Erythroblast (primary cell): ENCODE results near the gene VIPR2.

Source experiments
- GATA1 ChIP-seq: IDR thresholded peaks from 2 replicates; pipeline ENCODE4 v1.6.1; 2011; ENCODE audit warnings: low read depth, mild to moderate bottlenecking, control low read depth, low read length, moderate library complexity
- POLR2A ChIP-seq: IDR thresholded peaks from 2 replicates; pipeline ENCODE4 v1.6.1; 2011; ENCODE audit warnings: mild to moderate bottlenecking, low read length

DNA sequence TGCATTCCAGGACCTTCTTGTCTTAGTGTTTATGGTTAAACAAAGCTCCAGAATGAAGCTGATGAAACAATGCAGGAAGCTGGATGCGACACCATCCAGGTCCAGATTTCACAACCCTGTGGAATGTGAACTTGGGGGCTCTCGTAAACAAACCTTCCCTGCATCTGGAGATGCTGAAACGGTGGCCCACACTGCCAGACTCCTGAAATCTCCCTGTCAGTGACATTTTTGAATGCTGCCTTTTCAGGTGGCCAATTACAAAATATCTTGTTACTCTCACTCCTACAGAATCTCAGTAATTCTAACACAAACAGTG lies 18.8 kb downstream of the VIPR2 start:
- TF ChIP-seq POLR2A (no peak), GATA1 (no peak)
